Skin of body (tissue), 2 donors: ENCODE data around the gene CLMP. TPM values are rescaled to one million over a fixed set of nuclear protein-coding genes. Genes with fewer than 3 reads are reported as not detected.
"Not testable (repeated sequence)": the region's sequence is repeated elsewhere in the genome, so short reads cannot be mapped to it uniquely, and the experiment has no call there.

Source experiments
- DNase-seq: peaks from one replicate; lab custom pipeline; 2025; lab: John Stamatoyannopoulos, UW
- total RNA-seq: library from RNA; depleted of rRNA; stranded (reverse); fragments of >200 nt; gene quantifications from one replicate; pipeline ENCODE4 v1.2.3, GENCODE V29; 2014

Gene CLMP
- total RNA-seq, 1 donor from 2014 or later: 29.2 TPM

DNA sequence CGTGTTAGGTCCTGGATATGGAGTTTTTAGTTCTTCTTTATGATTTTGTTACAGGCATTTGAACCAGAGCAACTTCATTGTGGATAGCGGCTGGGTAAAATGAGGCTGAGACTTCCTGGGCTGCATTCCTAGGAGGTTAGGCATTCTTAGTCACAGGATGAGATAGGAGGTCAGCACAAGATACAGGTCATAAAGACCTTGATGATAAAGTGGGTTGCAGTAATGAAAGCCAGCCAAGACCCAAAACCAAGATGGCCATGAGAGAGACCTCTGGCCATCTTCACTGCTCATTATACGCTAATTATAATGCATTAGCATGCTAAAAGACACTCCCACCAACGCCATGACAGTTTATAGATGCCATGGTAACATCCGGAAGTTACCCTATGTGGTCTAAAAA lies 23.4 kb upstream of the CLMP start:
- no peak for DNase-seq

DNA sequence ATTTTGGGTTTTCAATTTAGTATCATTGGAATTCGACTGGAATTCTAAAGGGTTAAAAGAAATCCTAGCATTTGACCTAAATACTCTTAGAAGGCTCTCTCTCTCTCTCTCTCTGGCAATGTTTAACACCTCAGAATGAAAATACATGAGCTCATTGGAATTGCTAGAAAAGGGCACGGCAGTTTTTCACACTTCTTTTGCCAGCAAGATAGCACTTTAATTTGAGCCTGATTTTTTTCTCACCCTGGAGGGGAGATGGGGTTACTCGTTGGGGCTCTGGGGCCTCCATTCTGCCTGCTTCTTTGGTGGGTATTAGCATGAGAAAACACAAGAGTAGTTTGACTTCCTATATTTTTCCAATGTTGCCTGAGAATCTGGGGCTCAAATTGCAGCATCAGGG lies 22.8 kb upstream of the CLMP start:
- DNase-seq: no peak

DNA sequence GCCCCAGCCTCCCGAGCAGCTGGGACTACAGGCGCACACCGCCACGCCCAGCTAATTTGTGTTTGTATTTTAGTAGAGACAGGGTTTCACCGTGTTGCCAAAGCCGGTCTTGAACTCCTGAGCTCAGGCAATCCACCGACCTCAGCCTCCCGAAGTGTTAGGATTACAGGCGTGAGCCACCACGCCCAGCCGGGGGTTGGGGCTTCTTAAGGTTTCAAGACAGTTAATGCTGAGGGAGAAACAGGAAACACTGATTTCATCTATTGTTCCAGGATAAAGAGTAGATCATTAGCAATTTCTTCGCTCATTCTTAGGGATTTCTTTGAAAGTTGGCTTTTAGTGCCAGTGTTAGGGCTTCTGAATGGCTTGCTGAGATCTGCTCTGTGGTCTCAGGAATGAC lies 21.2 kb upstream of the CLMP start:
- DNase-seq: no peak

DNA sequence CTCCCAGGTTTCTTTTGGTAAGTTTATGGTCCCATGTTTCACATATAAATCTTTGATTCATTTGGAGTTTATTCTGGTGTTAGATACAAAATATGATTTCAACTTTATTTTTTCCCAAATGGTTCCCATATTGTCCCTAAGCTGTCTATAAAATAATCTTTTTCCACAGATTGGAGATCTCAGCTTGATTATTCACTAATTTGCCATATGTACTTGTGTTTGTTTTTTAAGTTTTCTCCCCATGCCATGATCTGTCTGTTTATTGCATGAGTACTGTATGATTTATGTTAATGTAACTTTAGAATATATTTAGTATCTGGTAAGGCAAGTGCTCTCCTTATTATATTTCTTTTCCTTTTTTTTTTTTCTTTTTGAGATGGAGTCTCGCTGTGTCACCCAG lies 19.9 kb upstream of the CLMP start:
- no peak for DNase-seq

DNA sequence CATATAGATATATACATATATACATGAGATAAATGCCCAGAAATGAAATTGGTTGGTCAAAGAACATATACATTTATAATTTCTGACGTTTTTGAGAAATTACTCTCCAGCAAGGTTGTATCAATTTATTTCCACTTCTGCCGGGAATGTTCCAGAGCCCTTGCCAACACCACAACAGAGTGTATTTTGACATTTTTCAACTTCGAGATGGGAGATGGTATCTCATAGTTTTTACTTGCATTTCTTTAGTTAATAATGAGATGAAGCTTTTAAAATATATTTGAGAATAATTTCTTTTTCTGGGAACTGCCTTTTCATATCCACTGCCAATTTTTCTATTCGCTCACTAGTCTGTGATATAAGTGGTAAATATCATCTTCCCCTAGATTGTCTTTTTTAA lies 19.3 kb upstream of the CLMP start:
- DNase-seq: no peak

DNA sequence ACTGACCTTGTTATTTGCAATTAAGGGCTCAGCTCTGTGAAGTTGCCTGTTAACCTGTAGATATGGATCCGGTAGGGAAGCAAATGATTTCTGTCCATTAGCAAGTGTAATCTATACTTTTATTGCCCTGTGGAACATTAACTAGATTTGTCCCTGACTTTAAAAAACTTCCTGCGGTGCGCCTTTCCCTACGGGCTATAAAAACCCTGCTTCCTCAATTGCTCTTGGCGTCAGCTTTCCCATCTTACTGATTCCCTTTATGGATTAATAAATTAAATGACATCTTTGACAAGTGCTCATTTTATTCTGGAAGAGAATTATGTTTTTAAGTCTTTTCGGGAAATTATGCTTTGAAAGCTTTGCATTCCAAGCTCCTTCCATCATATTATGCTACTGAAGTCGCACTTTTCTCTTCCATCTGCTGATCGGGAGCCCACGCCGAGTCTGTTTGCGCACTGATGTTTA lies 18.3 kb upstream of the CLMP start:
- no peak for DNase-seq

DNA sequence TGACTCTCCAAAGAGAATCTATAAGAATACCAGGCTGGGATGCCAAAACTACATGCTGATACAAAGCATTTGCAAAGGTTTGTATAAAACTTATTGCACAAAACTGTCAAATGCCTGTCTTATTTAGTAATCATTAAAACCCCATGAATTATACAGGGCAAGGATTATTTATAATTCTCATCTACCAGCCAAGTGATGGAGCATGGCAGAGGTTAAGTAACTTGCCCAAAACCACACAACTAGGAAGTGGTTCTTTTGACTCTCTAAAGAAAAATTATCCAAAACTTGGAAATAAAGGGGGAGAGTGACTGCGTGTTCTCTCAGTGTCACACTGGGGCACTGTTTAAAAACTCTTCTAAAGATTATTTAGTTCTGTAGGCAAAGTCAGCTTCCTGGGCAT lies 17.4 kb upstream of the CLMP start:
- DNase-seq: no peak

DNA sequence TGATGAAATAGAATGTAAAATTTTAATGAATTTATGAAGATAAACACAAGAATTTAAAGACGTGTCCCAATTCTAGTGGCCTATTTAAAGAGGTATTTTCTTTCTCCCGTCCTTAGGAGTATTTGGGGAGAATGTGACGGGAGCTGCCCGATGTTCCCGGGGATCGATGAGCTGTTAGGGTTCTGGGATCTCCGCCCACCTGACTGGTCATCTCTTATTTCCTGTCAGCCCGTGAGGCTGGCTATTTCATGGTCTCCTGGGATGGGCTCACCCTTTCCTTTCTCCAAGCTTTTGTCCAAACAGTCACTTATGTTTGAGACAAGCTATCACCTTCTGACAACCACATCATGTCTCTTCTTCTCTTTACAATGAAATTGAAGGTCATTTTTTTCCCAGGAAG lies 16.9 kb upstream of the CLMP start:
- DNase-seq: no peak

DNA sequence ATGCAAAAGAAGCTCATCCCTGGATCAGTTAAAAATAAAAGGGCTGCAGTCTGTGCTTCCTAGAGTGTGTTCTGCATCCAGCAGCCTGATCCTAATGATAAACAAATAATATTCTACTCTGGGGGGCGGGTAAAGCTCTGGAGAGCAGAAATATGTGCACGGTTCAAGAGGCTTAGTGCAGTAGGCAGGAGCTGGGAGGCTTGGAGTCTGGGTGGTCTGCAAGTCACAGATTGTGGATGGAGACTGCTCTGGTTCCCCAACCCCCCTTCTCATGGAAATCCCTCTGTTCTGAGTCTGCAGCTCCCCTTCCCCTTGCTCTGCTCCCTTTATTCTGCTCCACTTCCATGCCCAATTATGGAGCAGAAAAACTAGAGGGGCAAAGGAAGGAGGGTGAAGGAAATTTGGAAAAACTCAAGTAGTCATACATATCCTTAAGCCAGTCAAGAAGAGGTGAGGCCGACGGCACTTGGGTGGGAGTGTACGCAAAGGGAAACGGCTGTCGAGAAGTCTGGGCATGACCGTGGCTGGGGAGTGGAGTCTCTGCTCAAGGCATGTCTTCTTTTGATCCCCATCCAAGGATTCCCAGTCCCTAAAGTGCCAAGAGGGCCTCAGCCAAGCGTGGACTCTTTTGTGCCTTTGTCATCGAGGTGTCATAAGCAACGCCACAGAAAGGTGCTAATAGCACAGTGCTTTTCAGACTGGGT lies 16.3 kb upstream of the CLMP start:
- DNase-seq: peak; percentile 22

DNA sequence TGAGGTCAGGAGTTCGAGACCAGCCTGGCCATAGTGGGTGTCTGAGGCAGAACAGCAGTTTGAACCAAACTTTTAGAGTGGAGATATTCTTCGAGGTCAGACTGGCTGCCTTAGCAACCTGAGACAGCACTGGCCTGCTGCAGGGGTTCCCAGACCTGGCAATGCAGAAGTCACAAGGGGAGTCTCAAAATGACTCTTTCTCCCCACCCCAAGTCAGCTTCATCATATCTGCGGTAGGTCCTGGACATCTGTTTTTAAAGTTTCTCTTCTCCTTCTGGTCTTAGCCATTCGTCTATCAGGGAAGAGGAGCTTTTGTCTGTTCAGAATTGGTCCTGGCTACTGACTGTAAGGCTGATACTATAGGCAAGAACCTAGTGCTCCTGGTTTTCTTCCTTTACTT lies 14.5 kb upstream of the CLMP start:
- DNase-seq: no peak

DNA sequence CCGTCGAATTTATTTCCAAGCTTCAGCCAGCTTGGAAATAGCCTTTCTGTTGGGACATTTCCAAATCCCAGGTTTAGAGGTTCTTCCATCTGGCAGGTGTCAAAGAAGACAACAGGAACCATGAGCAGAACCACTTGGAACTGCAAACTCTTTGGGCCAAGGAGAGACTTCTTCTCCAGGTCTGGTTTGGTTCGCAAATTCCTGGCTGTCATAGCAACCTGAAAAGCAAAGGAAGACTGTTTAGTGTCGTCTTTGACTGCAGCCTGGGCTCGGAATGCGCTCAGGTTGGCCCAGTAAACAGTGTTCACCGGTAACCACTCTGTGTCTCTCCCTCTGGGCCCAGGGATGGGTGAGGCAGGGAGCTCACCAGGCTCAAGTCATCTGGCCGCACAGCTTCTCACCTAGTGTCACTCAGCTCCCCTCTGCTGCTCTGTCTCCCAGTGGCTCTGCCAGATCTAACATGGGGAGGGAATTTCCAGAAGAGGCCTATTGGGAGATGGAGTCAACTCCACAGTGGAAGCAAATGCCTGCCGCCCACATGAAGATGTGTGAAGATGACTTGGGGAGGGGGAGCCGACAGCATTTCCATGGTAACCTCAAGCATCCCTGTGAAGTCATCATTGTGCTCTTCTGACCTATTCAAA lies 11.9 kb upstream of the CLMP start:
- DNase-seq: peak; percentile 13

DNA sequence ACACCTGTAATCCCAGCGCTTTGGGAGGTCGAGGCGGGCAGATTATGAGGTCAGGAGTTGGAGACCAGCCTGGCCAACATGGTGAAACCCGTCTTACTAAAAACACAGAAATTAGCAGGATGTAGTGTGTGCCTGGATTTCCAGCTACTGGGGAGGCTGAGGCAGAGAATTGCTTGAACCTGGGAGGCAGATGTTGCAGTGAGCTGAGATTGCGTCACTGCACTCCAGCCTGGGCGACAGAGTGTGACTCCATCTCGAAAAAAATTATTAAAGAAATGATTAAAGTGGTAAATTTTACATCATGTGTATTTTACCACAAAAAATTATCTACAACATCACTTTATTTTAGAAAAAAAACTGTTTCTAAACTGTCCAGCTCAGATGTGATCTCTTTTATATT lies 11.0 kb upstream of the CLMP start:
- not testable (repeated sequence) for DNase-seq

DNA sequence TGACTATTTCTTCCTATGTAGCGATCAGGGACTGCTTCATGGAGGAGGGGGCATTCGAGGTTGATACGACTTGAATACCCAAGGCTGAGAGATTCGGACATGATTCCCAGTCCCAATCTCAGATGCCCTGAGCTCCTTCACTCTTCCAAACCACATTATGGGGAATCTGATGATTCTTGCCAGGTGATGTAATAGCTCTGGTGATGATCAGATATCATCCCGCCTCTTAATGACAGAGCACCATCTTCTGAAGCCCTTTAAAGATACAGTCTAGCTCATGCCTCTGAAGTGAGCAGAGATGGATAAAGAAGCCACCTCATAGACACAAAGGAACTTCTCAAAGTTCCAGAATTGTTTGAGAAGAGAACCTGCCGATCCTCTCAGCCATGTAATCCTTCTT lies 8.9 kb upstream of the CLMP start:
- no peak for DNase-seq

DNA sequence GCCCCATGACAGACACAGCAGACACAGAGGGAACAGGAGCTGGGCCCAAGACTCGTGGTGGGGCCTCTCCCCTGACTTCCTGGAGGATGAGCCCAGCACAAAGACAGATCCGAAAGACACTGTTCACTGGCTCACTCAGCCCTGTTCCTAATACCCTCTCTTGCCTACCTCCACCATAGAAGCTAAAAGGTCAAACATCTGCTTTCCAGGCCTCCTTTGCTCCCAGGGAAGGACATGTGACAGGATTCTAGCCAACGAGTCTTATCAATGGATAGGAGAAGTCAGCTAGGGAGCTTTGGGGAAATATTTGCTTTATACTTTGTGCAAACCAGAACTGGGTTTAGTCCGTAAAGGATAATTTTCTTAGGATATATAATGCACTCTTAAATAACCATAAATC lies 8.4 kb upstream of the CLMP start:
- no peak for DNase-seq

DNA sequence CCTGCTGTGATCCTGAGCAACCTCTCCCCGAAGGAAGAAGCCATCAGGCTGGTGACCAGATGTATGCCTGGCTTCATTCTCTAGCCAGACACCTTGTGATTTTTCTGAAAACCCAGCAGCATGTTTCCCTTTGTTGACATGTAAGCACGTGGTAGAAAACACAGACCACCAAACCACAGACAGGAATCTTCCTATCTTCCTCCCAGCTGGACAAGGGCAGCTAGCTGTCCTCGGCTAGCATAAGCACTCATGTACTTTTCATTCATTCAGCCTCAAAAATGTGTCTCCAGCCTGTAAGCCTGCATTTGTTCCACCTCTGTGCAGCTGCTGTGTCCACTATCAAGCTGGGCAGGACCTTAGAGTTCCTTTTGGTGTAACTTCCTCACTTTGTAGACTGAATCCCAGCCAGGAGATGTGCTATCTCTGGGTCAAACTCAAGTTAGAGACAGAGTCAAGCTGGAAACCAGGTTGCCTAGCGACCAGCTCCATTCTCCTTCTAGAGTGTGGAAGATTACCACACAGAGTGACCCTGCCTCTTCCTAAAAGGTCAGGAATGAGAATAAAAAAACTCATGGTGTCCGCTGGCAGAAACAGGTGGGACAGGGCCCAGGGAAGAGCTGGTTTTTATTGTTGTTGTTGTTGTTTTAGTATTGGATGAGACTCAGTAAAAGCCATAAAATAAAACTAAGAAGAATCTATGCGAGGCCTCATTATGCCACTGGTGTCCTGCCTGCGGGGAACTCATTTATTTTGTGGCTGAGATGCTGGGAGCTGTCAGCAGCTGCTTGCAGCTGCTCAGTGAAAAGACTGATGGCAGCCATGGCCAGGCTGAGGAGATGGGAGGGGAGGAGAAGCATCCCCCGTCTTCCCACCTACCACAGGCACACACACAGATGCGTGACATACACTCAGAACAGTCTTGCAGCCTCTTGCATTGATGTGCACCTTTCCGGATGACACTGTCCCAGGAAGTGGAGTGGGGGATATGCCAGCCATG lies 7.4 kb upstream of the CLMP start:
- peak; percentile 18 for DNase-seq

DNA sequence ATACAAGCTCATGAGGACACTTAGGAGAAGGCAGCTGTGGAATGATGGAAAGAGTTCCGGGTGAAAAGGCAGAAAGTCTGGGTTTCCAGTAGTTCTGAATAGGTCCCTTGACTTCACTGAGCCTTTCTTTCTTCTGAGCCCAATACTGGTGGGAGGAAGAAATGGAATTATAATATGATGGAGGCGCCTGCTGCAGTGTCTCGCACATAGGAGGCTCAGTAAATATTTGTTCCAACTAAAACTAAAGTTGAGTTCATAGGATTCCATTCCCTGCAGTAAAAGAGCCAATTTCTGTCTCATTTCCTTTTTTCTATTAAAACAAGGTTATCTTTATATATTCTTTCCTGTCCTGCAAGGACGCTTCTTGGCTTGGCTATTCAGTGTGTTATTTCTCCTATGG lies 5.2 kb upstream of the CLMP start:
- DNase-seq: no peak

DNA sequence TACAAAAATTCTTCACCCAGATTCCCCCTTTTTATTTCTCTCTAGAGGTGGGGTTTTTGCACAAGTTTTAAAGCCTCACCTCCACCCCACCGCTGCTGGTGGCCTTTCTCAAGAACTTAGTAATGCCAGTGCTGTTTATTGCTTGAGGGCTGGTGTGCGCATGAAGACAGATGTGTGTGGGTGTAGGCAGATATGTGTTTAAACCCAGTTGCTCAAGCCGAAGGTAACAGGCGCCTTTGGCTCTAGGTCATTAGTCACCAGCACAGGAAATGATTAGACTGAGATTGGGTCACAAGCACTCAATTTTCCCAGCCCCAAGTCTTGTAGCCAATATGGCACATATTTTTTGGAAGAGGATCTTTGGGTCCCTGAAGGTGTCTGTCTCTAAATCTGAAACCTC lies 2.7 kb upstream of the CLMP start:
- no peak for DNase-seq

DNA sequence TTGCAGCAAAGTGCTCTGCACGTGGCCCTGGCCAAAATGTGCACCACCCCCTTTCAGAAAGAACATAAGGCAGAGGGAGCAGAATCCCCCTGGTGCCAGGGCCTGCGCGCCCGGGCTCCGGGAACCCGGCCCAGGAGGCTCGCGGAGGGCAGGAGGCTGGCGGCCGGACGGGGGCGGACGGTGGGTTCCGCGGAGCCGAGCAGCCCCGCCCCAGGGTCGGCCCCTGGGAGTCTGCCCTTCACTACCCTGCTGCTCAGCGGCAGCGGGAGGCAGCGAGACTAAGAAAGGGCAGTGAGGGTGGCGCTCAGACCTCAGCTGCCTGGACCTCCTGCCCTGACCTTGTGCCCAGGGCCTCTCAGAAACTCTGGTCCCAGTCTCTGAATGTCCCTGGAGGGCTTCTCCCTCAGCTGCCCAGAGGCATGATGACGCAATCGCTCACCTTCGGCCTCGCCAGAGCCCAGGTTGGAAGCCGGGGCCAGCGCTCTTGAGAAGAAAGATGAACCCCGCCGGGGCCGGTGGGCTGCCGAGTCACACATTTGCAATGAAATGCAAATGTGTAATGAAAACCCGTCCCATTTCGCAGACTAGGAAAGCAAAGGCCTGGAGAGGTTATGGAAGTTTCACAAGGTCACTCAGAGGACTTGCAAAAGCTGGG lies 1.1 kb upstream of the CLMP start:
- no peak for DNase-seq

DNA sequence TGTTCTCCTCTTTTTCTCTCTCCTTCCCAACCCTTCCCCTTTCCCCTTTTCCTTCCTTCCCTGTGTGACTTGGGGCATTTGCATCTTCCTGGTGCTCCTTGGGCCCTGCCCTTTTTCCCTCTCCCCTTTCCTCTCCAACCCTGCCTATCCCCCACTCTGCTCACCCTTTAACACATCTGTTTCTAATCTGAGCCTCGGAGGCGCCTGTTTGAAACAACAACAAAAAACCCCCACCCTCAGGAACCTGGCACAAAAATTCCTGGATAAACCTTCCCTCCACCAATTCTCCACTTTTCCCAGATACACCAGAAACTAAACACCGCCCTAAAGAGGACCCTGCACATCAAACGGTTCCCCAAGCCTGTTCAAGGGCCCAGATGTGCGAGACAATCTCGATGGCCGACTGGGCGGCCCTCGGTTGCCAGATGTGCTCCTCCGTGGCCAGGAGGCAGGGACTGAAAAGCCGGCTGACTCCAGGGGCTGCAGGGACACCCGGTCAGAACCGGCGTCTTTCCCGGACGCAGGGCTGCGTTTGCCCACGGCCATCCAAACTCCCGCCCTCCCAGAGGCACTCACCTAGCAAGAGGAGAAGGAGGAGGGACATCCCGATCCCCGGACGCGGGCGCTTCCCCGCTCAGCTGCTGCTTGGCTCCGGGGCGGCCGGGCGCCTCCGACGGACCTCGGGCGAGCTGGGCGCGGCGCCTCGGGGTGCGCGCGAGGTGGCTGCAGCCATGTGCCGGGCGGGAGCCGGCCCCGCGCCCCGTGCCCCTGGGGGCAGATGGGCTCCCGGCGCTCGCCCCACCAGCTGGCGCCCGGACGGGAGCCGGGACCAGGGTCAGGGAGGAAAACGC lies 486 bp downstream of the CLMP start:
- DNase-seq: peak; percentile 53

DNA sequence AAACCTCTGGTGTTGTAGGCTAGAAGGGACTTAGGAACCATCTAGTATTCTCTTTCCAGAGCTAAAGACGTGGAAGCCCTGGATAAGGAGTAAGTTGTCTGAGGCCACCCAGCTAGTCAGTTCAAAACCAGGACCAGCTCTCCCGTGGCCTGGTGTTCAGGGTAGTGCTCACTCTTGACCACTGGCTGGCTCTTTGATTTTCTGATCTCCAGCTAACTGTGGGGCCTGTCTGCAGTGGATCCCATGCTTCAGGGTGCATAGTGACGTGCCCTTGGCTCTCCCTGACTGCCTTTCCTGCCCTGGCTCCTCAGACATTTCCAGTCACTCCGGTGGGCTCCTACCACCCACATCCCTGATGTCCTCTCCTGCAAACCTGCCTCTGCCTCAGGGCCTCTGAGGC lies 1.3 kb downstream of the CLMP start:
- DNase-seq: no peak

DNA sequence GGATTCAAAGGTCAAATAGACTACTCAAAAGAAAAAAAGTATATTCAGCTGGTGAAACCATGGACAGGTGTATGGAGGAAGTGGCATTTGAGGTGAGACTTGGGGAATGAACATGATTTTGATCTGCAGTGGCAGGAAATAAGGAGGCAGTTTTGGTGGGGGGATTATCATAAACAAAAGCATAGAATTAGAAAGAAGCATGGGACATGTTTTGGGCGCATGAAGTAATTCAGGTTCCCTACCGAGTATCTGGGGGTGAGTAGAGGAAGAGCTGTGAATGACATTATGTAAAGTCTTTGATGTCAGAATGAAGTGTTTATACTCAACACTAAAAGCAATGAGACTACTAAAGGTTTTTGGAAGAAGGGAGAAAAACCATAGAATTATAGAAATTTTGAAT lies 3.1 kb downstream of the CLMP start:
- DNase-seq: no peak
